HUES48 (cell line): ENCODE results near the gene KCNC4.

Source experiments
- H3K27ac ChIP-seq: one replicate; pipeline ENCODE4 v1.7.0; 2013; ENCODE audit warnings: low read depth, low read length, inconsistent platforms
- H3K27me3 ChIP-seq: 2 replicates; pipeline ENCODE4 v1.6.1; 2013; ENCODE audit warnings: mild to moderate bottlenecking, low read length; ENCODE audit not compliant: control insufficient read depth, insufficient read depth
- H3K36me3 ChIP-seq: 2 replicates; pipeline ENCODE4 v1.6.1; 2013; ENCODE audit warnings: low read length; ENCODE audit not compliant: control insufficient read depth, insufficient read depth
- H3K4me1 ChIP-seq: 2 replicates; pipeline ENCODE4 v1.6.1; 2013; ENCODE audit warnings: mild to moderate bottlenecking, low read length; ENCODE audit not compliant: control insufficient read depth, insufficient read depth
- H3K4me3 ChIP-seq: 2 replicates; pipeline ENCODE4 v1.5.1; 2013; ENCODE audit warnings: mild to moderate bottlenecking, low read depth, low read length
- H3K9ac ChIP-seq: 2 replicates; pipeline ENCODE4 v1.6.1; 2013; ENCODE audit warnings: mild to moderate bottlenecking, low read depth, low read length, moderate library complexity
- H3K9me3 ChIP-seq: 2 replicates; pipeline ENCODE4 v1.6.1; 2013; ENCODE audit warnings: low read length; ENCODE audit not compliant: control insufficient read depth, insufficient read depth

KCNC4 gene

GRCh38 chr1:110173466-110174105 is 36.5 kb upstream of the KCNC4 start:
- Histone ChIP-seq H3K36me3 (no peaks in the 10 kb centered on the region), H3K9ac (no peak overlapping the region), H3K4me3 (no peak overlapping the region), H3K9me3 (no peaks in the 10 kb centered on the region), H3K4me1 (peaks cover 8% of the 10 kb centered on the region), H3K27ac (no peak overlapping the region), H3K27me3 (no peaks in the 10 kb centered on the region)

DNA sequence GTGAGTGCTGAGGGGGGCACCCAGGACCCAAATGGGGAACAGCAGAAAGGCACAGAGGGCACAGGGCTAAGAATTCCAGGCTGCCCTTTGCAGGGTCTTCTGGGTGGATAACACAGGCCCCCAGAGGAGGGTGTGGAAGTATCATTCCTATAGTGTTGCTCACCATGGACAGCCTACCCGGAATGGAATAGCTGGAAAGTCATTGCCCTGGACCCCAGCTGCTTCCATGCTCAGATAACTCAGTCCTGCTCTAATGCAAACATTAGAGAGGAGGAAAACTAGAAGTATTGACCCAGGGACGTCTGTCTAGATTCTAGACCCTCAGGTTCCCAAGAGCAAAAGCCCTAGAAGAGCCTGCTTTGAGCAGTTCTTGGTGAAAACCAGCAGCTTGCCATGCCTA is 35.2 kb upstream of the KCNC4 start:
- Histone ChIP-seq H3K27ac (no peak overlapping the region), H3K36me3 (no peaks in the 10 kb centered on the region), H3K27me3 (no peaks in the 10 kb centered on the region), H3K4me3 (no peak overlapping the region), H3K9ac (no peak overlapping the region), H3K4me1 (peaks cover 8% of the 10 kb centered on the region), H3K9me3 (no peaks in the 10 kb centered on the region)

DNA sequence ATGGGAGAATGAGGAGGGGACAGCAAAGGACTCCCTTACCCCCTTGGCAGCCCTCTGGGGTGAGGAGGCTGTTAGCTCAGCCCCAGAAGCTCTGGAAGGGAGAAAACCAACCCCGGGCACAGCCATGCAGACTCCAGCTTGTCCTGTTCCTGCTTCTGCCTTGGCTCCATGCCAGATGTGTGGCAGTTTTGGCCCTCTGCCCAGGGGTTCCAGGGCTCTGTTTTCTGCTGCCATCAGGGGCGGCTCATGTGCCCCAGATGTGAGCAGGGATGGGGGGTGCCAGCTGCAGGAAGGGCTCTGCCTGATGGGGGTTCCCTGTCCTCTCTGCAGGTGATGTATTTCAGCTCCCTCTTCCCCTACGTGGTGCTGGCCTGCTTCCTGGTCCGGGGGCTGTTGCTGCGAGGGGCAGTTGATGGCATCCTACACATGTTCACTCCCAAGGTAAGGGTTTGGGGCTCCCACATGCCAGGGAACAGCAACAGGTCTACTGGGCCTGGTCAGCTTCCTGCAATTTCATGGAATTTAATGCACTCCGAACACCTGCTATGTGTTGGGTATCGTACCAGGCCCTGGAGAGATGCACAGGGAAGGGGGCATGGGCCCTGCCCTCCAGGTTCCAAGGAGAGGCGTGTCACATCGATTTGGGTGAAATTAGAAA is 33.7 kb upstream of the KCNC4 start:
- Histone ChIP-seq H3K27ac (no peak overlapping the region), H3K36me3 (no peaks in the 10 kb centered on the region), H3K9ac (no peak overlapping the region), H3K27me3 (no peaks in the 10 kb centered on the region), H3K4me3 (no peak overlapping the region), H3K4me1 (peaks cover 8% of the 10 kb centered on the region), H3K9me3 (no peaks in the 10 kb centered on the region)

DNA sequence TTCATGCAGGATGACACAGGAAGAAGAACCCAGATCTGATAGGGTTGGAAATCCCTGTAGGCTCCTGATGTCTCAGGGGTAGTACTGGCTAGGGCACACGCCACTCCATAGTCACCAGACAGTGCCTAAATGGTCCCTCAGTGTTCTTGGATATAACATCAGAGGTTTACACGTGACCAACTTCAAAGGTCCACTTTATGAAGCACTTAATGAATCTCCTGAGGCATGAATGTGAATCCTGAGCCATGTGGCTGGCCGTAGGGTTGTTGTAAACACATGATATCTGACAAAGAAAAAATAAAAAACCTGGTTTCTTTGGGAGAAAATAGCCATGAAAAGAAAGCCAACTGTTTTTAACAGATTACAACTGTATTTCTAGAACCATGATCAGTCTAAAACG is 32.3 kb upstream of the KCNC4 start:
- Histone ChIP-seq H3K9me3 (no peaks in the 10 kb centered on the region), H3K36me3 (no peaks in the 10 kb centered on the region), H3K27me3 (no peaks in the 10 kb centered on the region), H3K4me3 (no peak overlapping the region), H3K4me1 (peaks cover 8% of the 10 kb centered on the region), H3K27ac (no peak overlapping the region), H3K9ac (no peak overlapping the region)

- no peaks in the 10 kb centered on the region for H3K4me1 ChIP-seq
- H3K4me3 ChIP-seq: no peak overlapping the region
- H3K27ac ChIP-seq: no peak overlapping the region
- H3K9ac ChIP-seq: no peak overlapping the region
- H3K36me3 ChIP-seq: no peaks in the 10 kb centered on the region
- no peaks in the 10 kb centered on the region for H3K27me3 ChIP-seq
- H3K9me3 ChIP-seq: no peaks in the 10 kb centered on the region
Measured at GRCh38 chr1:110183642-110184167, 26.4 kb upstream of the KCNC4 start.

DNA sequence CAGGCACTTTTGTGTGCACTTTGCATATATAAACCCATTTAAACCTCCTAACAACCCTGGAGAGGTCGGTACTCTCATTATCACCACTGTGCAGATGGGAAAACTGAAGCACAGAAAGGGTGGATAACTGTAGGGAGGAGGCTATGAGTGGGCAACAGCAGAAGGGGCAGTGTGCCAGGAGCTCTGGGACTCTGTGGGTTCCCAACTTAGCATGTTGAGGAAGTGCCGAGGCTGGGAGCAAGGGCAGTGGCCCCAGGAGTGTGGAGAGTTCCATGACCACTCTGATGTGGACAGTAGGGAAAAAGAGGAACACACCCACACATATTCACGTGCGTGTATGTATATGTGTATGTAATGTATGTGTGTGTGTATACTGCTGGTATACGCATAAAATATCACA is 25.7 kb upstream of the KCNC4 start:
- Histone ChIP-seq H3K27ac (no peak overlapping the region), H3K9ac (no peak overlapping the region), H3K27me3 (no peaks in the 10 kb centered on the region), H3K4me1 (no peaks in the 10 kb centered on the region), H3K9me3 (no peaks in the 10 kb centered on the region), H3K4me3 (no peak overlapping the region), H3K36me3 (no peaks in the 10 kb centered on the region)

- no peaks in the 10 kb centered on the region for H3K36me3 ChIP-seq
- H3K27me3 ChIP-seq: no peaks in the 10 kb centered on the region
Measured at GRCh38 chr1:110185181-110185580, 24.9 kb upstream of the KCNC4 start.

DNA sequence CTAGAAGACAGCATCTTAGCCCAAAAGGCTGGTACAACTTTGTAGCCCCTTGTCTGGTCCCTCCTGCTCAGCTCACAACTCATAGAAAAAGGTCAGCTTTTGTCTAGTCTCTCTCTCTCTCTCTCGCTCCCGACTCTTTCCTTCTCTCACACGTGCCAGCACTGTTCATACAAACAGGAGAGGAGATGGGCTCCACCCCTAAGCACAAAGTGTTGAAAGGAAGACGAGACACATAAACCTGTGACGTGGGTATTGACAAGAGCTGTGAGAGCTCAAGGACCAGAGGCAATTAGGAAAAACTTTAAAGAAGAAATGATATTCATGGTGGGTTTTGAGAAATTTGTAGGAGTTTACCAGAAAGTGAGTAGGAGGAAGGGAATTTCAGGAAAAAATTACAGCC is 23.6 kb upstream of the KCNC4 start:
- H3K9me3 ChIP-seq: no peaks in the 10 kb centered on the region
- H3K4me3 ChIP-seq: no peak overlapping the region
- no peaks in the 10 kb centered on the region for H3K27me3 ChIP-seq
- H3K36me3 ChIP-seq: no peaks in the 10 kb centered on the region
- H3K27ac ChIP-seq: no peak overlapping the region
- no peak overlapping the region for H3K9ac ChIP-seq
- H3K4me1 ChIP-seq: no peaks in the 10 kb centered on the region

More at GRCh38 chr1:110185181-110185580, 24.9 kb upstream of the KCNC4 start:
- no peaks in the 10 kb centered on the region for H3K9me3 ChIP-seq
- H3K27ac ChIP-seq: no peak overlapping the region
- H3K4me3 ChIP-seq: no peak overlapping the region
- H3K4me1 ChIP-seq: no peaks in the 10 kb centered on the region
- no peak overlapping the region for H3K9ac ChIP-seq

GRCh38 chr1:110187139-110187890 is 22.8 kb upstream of the KCNC4 start:
- H3K9me3 ChIP-seq: no peaks in the 10 kb centered on the region
- no peaks in the 10 kb centered on the region for H3K4me1 ChIP-seq
- H3K27ac ChIP-seq: no peak overlapping the region
- no peak overlapping the region for H3K9ac ChIP-seq
- H3K36me3 ChIP-seq: no peaks in the 10 kb centered on the region
- no peaks in the 10 kb centered on the region for H3K27me3 ChIP-seq
- no peak overlapping the region for H3K4me3 ChIP-seq

- Histone ChIP-seq H3K9ac (no peak overlapping the region), H3K4me3 (no peak overlapping the region), H3K4me1 (no peaks in the 10 kb centered on the region)
Measured at GRCh38 chr1:110188035-110188618, 22.0 kb upstream of the KCNC4 start.

DNA sequence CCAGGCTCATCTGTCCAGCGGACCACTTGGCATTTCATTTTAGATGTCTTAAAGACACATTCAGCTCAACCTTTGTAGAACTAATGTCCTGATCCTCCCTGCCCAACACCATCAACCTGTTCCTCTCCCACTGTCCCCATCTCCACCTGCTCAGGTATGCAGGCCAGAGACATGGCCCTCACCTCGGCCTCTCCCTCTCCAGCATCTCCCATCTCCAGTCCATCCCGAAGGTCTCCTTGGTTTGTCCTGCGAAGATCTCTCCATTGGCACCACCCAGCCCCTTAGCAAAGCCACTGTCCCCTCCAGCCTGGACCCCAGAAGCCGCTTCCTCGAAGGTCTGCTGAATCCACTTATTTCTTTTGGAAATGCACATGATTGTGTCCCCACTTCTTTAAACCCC is 20.9 kb upstream of the KCNC4 start:
- H3K9me3 ChIP-seq: no peaks in the 10 kb centered on the region
- H3K27me3 ChIP-seq: no peaks in the 10 kb centered on the region
- no peak overlapping the region for H3K27ac ChIP-seq
- no peaks in the 10 kb centered on the region for H3K4me1 ChIP-seq
- no peak overlapping the region for H3K4me3 ChIP-seq
- H3K9ac ChIP-seq: no peak overlapping the region
- H3K36me3 ChIP-seq: no peaks in the 10 kb centered on the region

More at GRCh38 chr1:110188035-110188618, 22.0 kb upstream of the KCNC4 start:
- Histone ChIP-seq H3K9me3 (no peaks in the 10 kb centered on the region), H3K36me3 (no peaks in the 10 kb centered on the region), H3K27ac (no peak overlapping the region), H3K27me3 (no peaks in the 10 kb centered on the region)
